Liver (tissue), 3 donors: ENCODE data around the gene HDAC9.

Experiments used
- ATF3 ChIP-seq: IDR thresholded peaks from 2 replicates; pipeline ENCODE4 v1.6.1; 2016; ENCODE audit warnings: antibody characterized with exemption
- CTCF ChIP-seq: fragments of 150-350 bp; IDR thresholded peaks from 2 replicates; pipeline ENCODE4 v1.5.1; 2017; ENCODE audit warnings: improper control_type of control experiment, low read depth, low read length; ENCODE audit not compliant: missing input control
- FOXA2 ChIP-seq: IDR thresholded peaks from 2 replicates; pipeline ENCODE4 v1.6.1; 2016; ENCODE audit warnings: antibody characterized with exemption
- HNF4A ChIP-seq, 2 donors: conservative IDR thresholded peaks; 2 replicates each; pipeline ENCODE4 v1.6.1; 2016; ENCODE audit warnings: antibody characterized with exemption in 2 of 2, mild to moderate bottlenecking in 2 of 2
- JUND ChIP-seq, 2 donors: IDR thresholded peaks; 2 replicates each; pipeline ENCODE4 v1.6.1; 2016; ENCODE audit warnings: antibody characterized with exemption in 2 of 2
- MAX ChIP-seq: IDR thresholded peaks from 2 replicates; pipeline ENCODE4 v1.6.1; 2016; ENCODE audit warnings: antibody characterized with exemption
- NR2F2 ChIP-seq: IDR thresholded peaks from 2 replicates; pipeline ENCODE4 v1.6.1; 2016; ENCODE audit warnings: antibody characterized with exemption
- RAD21 ChIP-seq, 2 donors: IDR thresholded peaks; 2 replicates each; pipeline ENCODE4 v1.6.1; 2016; ENCODE audit warnings: antibody characterized with exemption in 2 of 2, mild to moderate bottlenecking in 2 of 2
- REST ChIP-seq: IDR thresholded peaks from 2 replicates; pipeline ENCODE4 v1.6.1; 2016; ENCODE audit warnings: antibody characterized with exemption, mild to moderate bottlenecking
- SP1 ChIP-seq: IDR thresholded peaks from 2 replicates; pipeline ENCODE4 v1.6.1; 2018; ENCODE audit warnings: antibody characterized with exemption, mild to moderate bottlenecking
- TAF1 ChIP-seq: conservative IDR thresholded peaks from 2 replicates; pipeline ENCODE4 v1.6.1; 2016; ENCODE audit warnings: antibody characterized with exemption, mild to moderate bottlenecking
- ZBTB33 ChIP-seq: IDR thresholded peaks from 2 replicates; pipeline ENCODE4 v1.6.1; 2016; ENCODE audit warnings: antibody characterized with exemption
- donor health status: healthy.
- donor health status: healthy.

GRCh38 chr7:18890134-18890533, 394.6 kb downstream of the HDAC9 start:
- TF ChIP-seq CTCF (no peak), FOXA2 (no peak), TAF1 (no peak), ZBTB33 (no peak), RAD21 (IDR thresholded peaks at IDR 0.05) (no peak), JUND (IDR thresholded peaks at IDR 0.05) (no peak), SP1 (no peak), HNF4A (conservative IDR thresholded peaks at IDR 0.05) (no peak), REST (no peak), MAX (no peak), ATF3 (no peak), NR2F2 (no peak)
